ENCODE results near the gene SEMA6A. TPM values are rescaled to one million over a fixed set of nuclear protein-coding genes. Genes with fewer than 3 reads are reported as not detected.

The SEMA6A gene
- total and polyA plus RNA-seq, 7 donors, result 4.9 to 55.7 (median 25.0) TPM

DNA sequence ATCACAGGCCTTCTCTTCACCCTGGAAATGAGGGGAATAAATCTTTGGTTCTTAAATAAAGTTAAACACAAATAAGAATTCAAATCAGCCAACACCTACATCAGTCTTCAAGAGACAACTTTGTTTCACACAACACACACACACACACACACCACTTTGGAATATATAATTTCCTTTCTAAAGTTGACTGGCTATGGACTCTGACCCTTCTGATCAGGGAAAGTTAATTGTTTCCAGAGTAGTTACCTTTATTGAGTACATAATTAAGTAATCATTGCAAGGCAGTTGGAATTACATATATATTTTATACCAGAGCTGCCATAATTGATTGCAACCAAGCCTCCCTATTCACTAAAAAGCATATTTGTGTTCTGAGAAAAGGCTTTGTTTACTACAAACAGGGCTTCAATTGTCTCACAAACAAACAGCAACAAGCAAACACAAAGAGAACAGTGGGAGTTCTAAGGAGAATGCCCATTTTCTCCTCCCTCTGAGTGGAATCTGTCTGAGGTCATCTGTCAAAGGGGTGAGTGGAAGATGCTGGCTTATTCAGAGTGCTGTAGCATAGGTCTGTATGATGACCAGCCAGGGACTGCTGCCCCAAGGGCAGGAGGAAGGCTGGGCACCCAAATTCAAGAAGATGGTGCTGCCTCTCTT is 136.6 kb downstream of the SEMA6A start:
- no peak for TF ChIP-seq POLR2AphosphoS5 (IDR thresholded peaks at IDR 0.05)
- no peak for TF ChIP-seq EP300 (IDR thresholded peaks at IDR 0.05)
- no peak for TF ChIP-seq POLR2A (IDR thresholded peaks at IDR 0.05)
- TF ChIP-seq, protein P1, sequence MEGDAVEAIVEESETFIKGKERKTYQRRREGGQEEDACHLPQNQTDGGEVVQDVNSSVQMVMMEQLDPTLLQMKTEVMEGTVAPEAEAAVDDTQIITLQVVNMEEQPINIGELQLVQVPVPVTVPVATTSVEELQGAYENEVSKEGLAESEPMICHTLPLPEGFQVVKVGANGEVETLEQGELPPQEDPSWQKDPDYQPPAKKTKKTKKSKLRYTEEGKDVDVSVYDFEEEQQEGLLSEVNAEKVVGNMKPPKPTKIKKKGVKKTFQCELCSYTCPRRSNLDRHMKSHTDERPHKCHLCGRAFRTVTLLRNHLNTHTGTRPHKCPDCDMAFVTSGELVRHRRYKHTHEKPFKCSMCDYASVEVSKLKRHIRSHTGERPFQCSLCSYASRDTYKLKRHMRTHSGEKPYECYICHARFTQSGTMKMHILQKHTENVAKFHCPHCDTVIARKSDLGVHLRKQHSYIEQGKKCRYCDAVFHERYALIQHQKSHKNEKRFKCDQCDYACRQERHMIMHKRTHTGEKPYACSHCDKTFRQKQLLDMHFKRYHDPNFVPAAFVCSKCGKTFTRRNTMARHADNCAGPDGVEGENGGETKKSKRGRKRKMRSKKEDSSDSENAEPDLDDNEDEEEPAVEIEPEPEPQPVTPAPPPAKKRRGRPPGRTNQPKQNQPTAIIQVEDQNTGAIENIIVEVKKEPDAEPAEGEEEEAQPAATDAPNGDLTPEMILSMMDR (IDR thresholded peaks at IDR 0.05), result no peak
- no peaks in the 10 kb centered on the region for H3K9me3 ChIP-seq
- no peaks in the 10 kb centered on the region for H3K36me3 ChIP-seq
- no peak overlapping the region for H3K4me3 ChIP-seq
- intact Hi-C loops (cut with DNase I), result no loop called here
- no peak for DNase-seq
- H3K4me1 ChIP-seq, result peaks cover 0 to 17% (median 12%) of the 10 kb centered on the region in 4 donors
- H3K27ac ChIP-seq, result no peak overlapping the region
- H3K27me3 ChIP-seq, result no peaks in the 10 kb centered on the region

DNA sequence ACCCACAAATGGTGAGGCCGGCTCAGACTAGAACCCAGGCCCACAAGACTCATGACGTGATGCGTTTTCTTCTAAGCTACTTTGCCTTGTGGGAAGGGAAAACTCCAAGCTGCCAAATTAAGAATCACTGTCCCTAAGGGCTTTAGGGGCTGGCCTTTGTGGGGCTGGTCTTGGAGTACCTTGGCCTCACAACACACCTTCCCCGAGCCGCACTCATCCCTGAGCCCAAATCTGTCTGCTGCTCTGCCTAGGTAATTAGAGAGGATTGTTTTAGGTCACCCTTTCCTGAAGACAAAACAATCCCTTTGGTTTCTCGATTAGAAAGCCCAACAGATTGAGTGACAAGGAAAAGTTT is 137.3 kb downstream of the SEMA6A start:
- Histone ChIP-seq H3K4me1 (peaks cover 0 to 12% (median 9%) of the 10 kb centered on the region in 4 donors), H3K9me3 (no peaks in the 10 kb centered on the region), H3K4me3 (no peak overlapping the region), H3K36me3 (no peaks in the 10 kb centered on the region), H3K27ac (no peak overlapping the region), H3K27me3 (no peaks in the 10 kb centered on the region)
- 79 to 87% methylated on average over 6 of the region's 6 CpGs for WGBS, 2 donors
- no peak for TF ChIP-seq POLR2AphosphoS5 (IDR thresholded peaks at IDR 0.05)
- TF ChIP-seq, protein P1 (IDR thresholded peaks at IDR 0.05), result no peak
- intact Hi-C loops (cut with DNase I), result no loop called here
- no peak for DNase-seq

DNA sequence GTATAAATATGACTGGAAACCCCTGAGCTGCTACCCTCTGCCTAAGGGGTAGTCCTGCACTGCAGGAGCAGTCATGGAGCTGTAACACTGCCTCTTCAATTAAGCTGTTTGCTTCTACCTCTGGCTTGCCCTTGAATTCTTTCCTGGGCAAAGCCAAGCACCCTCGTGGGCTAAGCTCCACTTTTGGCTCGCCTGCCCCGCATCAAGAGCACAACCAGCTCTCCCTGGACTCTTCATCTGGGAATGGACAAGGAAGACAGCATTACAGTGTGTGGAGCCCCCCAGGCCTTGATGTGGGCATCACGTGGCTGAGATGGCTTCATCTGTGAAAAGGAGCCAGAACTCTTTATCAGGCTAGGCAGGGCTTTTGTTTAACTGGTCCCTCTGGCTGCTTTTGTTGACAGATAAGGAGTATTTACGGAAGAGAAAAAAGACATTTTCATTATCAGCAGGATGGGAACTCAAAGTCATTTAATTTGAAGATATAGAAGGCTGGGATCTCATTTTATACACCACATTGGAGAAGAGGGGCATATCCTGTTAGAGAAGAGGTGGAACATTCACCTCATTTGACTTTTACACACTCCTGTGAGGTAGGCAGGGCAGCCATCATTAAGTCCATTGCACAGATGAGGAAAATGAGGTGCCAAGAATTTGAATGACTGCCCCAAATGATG is 137.8 kb downstream of the SEMA6A start:
- Histone ChIP-seq H3K4me1 (peaks cover 0 to 7% (median 4%) of the 10 kb centered on the region in 4 donors), H3K27me3 (no peaks in the 10 kb centered on the region), H3K36me3 (no peaks in the 10 kb centered on the region), H3K4me3 (no peak overlapping the region), H3K27ac (no peak overlapping the region), H3K9me3 (no peaks in the 10 kb centered on the region)
- 77 to 90% methylated on average over 5 of the region's 5 CpGs for WGBS, 2 donors
- no peak for TF ChIP-seq EP300 (IDR thresholded peaks at IDR 0.05)
- no peak for TF ChIP-seq POLR2A (IDR thresholded peaks at IDR 0.05)
- TF ChIP-seq, protein P1 (IDR thresholded peaks at IDR 0.05), result no peak
- TF ChIP-seq POLR2AphosphoS5 (IDR thresholded peaks at IDR 0.05), result no peak
- DNase-seq, result no peak
- intact Hi-C loops (cut with DNase I), result no loop called here

DNA sequence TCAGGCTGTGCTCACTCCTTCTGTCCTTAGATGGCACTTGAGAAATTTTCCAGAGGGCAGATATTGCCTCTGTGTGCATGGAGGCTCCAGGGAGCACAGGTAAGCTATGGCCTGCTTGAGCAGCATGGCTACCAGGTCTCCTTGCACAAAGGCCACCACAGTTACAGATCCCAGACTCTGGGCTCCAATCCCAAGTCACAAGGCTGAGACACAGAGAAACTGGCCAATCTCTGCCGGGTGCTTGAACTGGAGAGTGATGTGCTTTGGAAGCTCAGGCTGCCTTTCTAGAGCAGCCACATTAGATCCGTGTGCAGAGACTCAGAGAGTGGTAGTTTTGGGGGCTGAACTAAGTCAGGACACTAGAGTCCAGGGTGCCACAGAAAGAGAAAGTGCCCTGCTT is 145.7 kb downstream of the SEMA6A start:
- Histone ChIP-seq H3K4me1 (peaks cover 0 to 3% (median 0%) of the 10 kb centered on the region in 4 donors), H3K27ac (no peak overlapping the region), H3K36me3 (no peaks in the 10 kb centered on the region), H3K27me3 (no peaks in the 10 kb centered on the region), H3K9me3 (no peaks in the 10 kb centered on the region), H3K4me3 (no peak overlapping the region)
- intact Hi-C loops (cut with DNase I), result no loop called here
- TF ChIP-seq EP300 (IDR thresholded peaks at IDR 0.05) (no peak), POLR2A (IDR thresholded peaks at IDR 0.05) (no peak), POLR2AphosphoS5 (IDR thresholded peaks at IDR 0.05) (no peak)
- TF ChIP-seq, protein P1 (IDR thresholded peaks at IDR 0.05), result no peak
- DNase-seq, result no peak
- 67 to 75% methylated on average over 2 of the region's 2 CpGs for WGBS, 2 donors

Data from sigmoid colon (tissue), 7 donors.